ENCODE results near the gene GAREM1. TPM values are rescaled to one million over a fixed set of nuclear protein-coding genes. Genes with fewer than 3 reads are reported as not detected.

GAREM1 gene
- polyA plus RNA-seq, 1 of the 3 experiments (the other 2 are of a cell fraction), result 2.8 TPM

GRCh38 chr18:32290810-32291209 is 179.9 kb downstream of the GAREM1 start (continued):
- TF ChIP-seq USF2 (IDR thresholded peaks at IDR 0.05; ENCODE audit: borderline replicate concordance, low read depth, low read length) (no peak), ZBTB33 (IDR thresholded peaks at IDR 0.05; ENCODE audit: borderline replicate concordance, low read depth) (no peak), MAX (IDR thresholded peaks at IDR 0.05; ENCODE audit: low read depth) (no peak), PBX3 (IDR thresholded peaks at IDR 0.05) (no peak), IRF3 (IDR thresholded peaks at IDR 0.05; ENCODE audit: low read depth, low read length) (no peak)

- 29% methylated on average over 1 of the region's 1 CpG for WGBS (ENCODE audit: low lambda C conversion rate)
- no peaks in the 10 kb centered on the region for H3K4me1 ChIP-seq (ENCODE audit: control insufficient read depth in 1 of 2, insufficient read depth in 2 of 2, low read depth in 1 of 2, low read length in 1 of 2)
- no peak overlapping the region for H3K9ac ChIP-seq
- H3K9me2 ChIP-seq, result no peaks in the 10 kb centered on the region
- no peaks in the 10 kb centered on the region for H3K27me3 ChIP-seq (ENCODE audit: insufficient read depth)
- H3F3A ChIP-seq (replicated peaks; ENCODE audit: insufficient read depth), result no peaks in the 10 kb centered on the region
- no peaks in the 10 kb centered on the region for H3K9me3 ChIP-seq
- no peak overlapping the region for H3K4me2 ChIP-seq
- ChIA-PET CTCF (interaction anchor here (0.6 to 7.4 kb wide), 40 partner anchors 8 to 1081 kb away, joined by 3 to 68 read pairs (median 4); partner anchors contain the start of gene GAREM1), POLR2A (interaction anchor here (1.8 kb wide), 1 partner anchor 181 kb away, joined by 7 read pairs; the partner anchor contains the start of gene GAREM1)
- peaks cover 2 to 3% of the 10 kb centered on the region in 2 experiments for H3K36me3 ChIP-seq (replicated peaks in 1 of 2; ENCODE audit: control insufficient read depth in 1 of 2, insufficient read depth in 2 of 2, low read length in 1 of 2)
- peak; percentile 70 for DNase-seq
- no peaks in the 10 kb centered on the region for H3K79me2 ChIP-seq (ENCODE audit: insufficient read depth)
- H4K20me1 ChIP-seq (ENCODE audit: insufficient read depth), result no peaks in the 10 kb centered on the region
- no peak overlapping the region for H3K27ac ChIP-seq (ENCODE audit: low read depth in 2 of 2, low read length in 1 of 2)
- no peak overlapping the region for H2AFZ ChIP-seq (ENCODE audit: low read depth)
- no peak overlapping the region for H3K4me3 ChIP-seq (ENCODE audit: low read depth in 2 of 2, low read length in 1 of 2)
- TF ChIP-seq RAD21 (IDR thresholded peaks at IDR 0.05; ENCODE audit: low read length) (peak; percentile 81), NRF1 (IDR thresholded peaks at IDR 0.05; ENCODE audit: low read depth, low read length) (no peak), YY1 (IDR thresholded peaks at IDR 0.05; ENCODE audit: low read depth) (no peak), SIN3A (IDR thresholded peaks at IDR 0.05; ENCODE audit: borderline replicate concordance, low read depth, low read length) (0 out of 2 replicates have a peak, but pooled peaks have one; percentile 25), CTCF (IDR thresholded peaks at IDR 0.05) (peak; percentile 88), TAF1 (IDR thresholded peaks at IDR 0.05; ENCODE audit: borderline replicate concordance, low read depth, low read length) (no peak), ZBTB33 (IDR thresholded peaks at IDR 0.05; ENCODE audit: borderline replicate concordance, low read depth) (no peak), ELF1 (IDR thresholded peaks at IDR 0.05) (no peak), IRF3 (IDR thresholded peaks at IDR 0.05; ENCODE audit: low read depth, low read length) (no peak), USF2 (IDR thresholded peaks at IDR 0.05; ENCODE audit: borderline replicate concordance, low read depth, low read length) (no peak)
Measured at GRCh38 chr18:32289483-32290075, 181.1 kb downstream of the GAREM1 start.
